GM19397 (cell line): ENCODE measurements around the gene MAST1.
"Not testable (repeated sequence)": the region's sequence is repeated elsewhere in the genome, so short reads cannot be mapped to it uniquely, and the experiment has no call there.

Experiments used
- ATAC-seq: cut with Tn5 transposase; IDR thresholded peaks from one replicate; pipeline ENCODE4 v1.9.1; 2021; ENCODE audit warnings: mild to moderate bottlenecking, moderate library complexity; ENCODE audit not compliant: unreplicated experiment

MAST1 gene

GRCh38 chr19:12838886-12839756 lies 806 bp downstream of the MAST1 start:
- ATAC-seq: no peak

DNA sequence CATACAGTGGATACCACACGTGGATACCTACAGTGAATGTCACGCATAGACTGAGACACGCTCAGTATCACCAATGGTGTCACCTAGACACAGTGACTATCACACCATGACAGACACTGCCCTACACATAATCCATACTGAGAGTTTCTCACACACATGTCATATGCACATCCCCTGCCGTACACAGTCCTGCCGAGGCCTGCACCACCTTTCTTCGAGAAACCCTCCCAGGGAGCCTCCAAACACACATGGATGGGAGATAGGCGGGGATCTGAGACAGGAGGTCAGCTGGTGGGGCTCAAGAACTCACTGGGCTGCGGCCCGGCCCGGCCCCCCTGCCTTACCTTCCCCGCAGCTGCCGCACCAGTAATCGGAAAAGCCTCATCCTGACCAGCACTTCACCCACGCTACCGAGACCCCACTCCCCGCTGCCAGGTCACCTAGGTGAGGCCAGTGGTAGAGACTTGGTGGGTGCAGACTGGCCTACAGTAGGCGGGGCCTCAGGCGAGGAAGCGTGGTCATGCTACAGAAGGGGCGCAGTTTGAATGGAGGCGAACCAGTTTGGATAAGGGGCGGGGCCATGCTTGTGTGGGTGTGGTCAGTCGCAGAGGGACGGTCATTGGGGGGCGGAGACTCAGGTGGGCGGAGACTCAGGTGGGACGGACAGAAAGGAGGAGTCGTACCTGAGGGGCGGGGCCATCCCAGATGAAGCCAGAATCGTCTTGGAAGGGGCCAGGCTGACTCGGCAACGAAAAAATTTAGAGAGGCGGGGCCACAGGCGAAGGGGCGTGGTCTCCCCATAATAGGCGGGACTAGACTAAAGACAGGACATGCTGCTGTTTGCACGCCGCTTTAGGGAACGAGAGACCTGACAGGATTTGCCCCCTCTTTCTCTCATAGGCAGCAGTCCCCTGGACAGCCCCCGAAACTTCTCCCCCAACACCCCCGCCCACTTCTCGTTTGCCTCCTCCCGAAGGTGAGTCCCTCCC lies 2.1 kb downstream of the MAST1 start:
- ATAC-seq: no peak

DNA sequence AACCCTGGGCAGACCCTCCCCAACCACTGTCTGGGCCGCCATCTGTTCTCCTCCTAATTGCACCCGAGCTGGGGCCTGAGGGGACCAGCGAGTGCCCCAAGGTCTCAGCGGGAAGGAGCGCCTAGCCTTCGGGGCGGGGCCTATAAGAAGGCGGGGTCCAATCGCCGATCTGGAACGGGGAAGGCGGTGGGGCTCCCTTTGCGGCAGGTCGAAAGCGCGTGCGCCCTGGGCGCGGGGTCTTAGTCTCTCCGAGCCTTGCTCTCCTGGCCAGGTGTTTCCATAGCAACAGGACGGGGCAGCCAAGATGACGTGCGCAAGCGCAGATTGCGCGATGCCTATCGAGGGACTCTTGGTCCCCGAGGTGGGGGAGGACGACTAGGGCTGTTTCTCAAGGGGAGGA lies 2.8 kb downstream of the MAST1 start:
- ATAC-seq: no peak

DNA sequence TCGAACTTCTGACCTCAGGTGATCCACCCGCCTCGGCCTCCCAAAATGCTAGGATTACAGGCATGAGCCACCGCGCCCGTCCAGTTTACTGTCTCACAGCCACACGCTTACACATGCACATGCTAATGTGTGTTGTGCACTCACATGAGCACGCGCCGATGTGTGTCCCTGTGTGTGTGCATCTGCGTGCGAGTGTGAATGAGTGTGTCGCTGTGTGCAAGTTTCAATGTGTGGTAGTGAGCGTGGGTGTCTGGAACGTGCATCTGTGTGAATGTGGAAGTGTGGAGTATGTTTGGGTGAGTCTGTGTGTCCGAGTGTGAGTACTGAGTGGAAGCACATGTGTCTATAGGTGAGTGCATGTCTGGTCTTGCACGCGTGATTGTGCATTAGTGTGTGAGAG lies 4.2 kb downstream of the MAST1 start:
- no peak for ATAC-seq

DNA sequence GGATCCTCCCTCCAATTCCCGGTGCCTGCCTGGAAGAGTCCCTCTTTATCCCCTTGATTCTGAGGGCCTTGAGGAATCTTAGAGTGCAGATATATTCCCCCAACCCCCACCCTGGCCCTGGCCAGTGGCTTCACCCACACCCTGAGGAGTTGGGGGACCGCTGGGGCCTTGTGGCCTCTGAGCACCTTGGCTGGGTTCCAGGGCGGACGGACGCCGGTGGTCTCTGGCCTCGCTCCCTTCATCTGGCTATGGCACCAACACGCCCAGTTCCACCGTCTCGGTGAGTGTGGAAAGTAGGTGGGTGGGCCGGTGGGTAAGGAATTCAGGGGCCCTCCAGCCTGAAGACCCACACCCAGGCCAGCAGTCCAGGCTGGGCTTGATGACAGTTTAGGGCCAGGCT lies 5.0 kb downstream of the MAST1 start:
- no peak for ATAC-seq

DNA sequence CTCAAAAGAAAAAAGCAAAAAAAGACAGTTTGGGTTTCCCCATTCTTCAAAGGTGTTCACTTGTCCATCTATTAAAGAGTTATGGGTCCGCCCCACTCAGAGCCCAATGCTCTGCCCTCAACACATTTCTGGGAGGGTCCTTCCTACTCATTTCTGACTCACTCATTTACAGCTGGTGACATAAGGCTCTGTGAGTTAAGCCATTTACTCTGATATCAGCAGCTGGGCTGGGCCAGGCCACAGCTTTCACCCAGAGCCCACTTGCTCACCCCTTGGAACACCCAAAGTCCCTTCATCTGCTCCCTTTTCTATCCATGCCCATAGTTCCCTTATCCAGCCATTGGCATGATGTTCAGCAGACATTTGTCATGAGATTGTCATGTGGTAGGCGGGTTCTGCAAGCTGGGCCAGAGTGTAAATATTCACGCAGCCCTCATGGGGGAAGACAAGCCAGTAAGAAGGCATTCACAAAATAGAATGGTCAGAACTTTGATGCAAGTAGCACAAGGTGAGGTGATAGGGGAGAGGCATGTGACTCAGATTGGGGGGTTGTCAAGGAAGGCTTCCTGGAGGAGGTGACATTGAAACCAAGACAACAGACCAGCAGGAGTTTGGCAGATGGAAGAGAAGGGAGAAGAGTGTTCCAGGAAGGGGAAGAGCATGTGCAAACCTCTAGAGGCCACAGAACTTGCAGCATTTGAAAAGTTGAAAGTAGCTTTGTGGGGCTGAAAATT lies 5.9 kb downstream of the MAST1 start:
- no peak for ATAC-seq

- ATAC-seq: not testable (repeated sequence)
These were observed 8.3 kb downstream of the MAST1 start for GRCh38 chr19:12846613-12847012.

- ATAC-seq: peak; percentile 55
These were observed 9.1 kb downstream of the MAST1 start for GRCh38 chr19:12847159-12848139.

DNA sequence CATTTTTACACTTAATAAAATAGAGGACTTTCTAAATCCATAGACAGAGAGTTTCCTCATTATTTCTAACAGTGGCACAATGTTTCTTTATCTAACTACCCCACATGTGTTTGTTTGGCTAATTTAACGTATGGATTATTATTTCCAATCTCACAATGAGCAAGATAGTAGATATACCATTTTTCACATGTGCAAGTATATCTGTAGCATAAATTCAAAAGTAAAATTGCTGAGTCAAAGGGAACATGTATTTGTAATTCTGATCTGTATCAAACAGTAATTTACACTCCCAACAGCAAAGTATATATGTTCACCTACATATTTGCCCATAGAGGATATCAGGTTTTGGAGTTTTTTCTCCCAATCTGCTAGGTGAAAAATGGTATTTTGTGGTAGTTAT lies 18.3 kb downstream of the MAST1 start:
- ATAC-seq: no peak

DNA sequence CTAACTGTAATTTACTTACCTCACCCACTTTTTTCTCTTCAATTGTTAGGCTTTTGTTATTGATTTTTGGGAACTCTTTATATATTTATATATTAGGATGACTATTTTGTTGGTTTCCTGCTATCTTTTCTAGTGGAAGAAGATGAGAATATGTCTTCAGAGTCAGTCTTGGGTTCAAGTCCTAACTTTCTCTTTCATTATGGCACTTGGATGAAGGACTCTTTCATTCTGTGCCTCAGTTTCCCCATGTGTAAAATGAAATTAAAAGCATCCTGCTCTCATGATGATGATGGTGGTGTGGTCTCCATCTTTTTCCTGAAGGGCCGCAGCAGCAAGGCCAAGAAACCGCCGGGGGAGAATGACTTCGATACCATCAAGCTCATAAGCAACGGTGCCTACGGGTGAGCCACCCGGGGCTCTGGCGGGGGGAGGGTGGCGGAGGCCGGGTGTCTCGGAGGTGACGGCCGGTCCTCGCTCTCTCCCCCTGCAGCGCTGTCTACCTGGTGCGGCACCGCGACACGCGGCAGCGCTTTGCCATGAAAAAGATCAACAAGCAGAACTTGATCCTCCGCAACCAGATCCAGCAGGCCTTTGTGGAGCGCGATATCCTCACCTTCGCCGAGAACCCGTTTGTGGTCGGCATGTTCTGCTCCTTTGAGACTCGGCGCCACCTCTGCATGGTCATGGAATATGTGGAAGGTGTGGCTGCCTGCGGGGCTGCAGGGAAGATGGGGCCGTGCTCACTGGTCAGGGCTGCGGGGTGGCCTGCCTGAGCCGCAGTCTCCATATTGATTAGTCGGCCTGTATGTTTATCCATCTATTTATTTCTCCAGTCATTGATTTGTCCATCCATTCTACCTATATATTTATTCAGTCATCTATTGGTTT lies 20.0 kb downstream of the MAST1 start:
- no peak for ATAC-seq

DNA sequence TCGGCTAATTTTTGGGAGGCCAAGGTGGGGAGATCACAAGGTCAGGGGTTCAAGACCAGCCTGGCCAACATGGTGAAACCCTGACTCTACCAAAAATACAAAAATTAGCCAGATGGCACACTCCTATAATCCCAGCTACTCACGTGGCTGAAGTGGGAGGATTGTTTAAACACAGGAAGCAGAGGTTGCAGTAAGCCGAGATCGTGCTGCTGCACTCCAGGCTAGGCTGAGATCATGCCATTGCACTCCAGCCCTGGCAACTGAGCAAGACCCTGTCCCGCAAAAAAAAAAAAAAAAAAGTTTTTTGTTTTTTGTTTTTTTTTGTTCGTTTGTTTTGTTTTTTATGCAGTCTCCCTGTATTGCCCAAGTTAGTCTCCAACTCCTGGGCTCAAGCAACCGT lies 21.2 kb downstream of the MAST1 start:
- ATAC-seq: no peak

- ATAC-seq: no peak
These were observed 25.8 kb downstream of the MAST1 start for GRCh38 chr19:12864143-12864542.

DNA sequence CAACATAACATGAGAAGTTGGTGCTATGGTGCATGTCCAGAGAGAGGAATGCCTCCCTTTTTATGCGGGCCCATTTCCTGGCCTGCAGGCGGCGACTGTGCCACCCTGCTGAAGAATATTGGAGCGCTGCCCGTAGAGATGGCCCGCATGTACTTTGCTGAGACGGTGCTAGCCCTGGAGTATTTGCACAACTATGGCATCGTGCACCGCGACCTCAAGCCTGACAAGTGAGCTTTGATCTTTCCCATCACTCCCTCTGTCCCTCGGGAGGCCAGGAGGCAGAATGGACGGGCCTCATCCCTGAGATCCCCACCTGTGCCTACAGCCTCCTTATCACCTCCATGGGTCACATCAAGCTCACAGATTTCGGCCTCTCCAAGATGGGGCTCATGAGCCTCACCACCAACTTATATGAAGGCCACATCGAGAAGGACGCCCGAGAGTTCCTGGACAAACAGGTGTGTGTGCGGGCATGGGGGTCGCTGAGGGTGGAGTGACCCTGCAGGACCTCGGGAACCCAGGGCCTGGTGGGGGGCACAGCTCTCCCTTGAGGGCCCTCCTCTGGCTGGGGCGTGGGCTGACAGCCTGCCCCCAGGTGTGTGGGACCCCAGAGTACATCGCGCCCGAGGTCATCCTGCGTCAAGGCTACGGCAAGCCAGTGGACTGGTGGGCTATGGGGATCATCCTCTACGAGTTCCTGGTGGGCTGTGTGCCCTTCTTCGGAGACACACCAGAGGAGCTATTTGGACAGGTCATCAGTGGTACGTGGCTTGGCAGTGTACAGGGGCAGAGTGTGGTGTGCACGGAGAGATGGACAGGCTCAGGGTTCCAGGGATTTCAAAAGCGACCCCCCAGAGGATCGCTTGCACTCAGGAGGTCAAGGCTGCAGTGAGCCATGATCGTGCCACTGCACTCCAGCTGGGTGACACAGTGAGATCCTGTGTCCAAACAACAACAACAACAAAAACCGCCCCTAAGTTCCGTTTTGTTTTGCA lies 26.7 kb downstream of the MAST1 start:
- no peak for ATAC-seq

- ATAC-seq: no peak
These were observed 27.6 kb downstream of the MAST1 start for GRCh38 chr19:12865746-12866415.

DNA sequence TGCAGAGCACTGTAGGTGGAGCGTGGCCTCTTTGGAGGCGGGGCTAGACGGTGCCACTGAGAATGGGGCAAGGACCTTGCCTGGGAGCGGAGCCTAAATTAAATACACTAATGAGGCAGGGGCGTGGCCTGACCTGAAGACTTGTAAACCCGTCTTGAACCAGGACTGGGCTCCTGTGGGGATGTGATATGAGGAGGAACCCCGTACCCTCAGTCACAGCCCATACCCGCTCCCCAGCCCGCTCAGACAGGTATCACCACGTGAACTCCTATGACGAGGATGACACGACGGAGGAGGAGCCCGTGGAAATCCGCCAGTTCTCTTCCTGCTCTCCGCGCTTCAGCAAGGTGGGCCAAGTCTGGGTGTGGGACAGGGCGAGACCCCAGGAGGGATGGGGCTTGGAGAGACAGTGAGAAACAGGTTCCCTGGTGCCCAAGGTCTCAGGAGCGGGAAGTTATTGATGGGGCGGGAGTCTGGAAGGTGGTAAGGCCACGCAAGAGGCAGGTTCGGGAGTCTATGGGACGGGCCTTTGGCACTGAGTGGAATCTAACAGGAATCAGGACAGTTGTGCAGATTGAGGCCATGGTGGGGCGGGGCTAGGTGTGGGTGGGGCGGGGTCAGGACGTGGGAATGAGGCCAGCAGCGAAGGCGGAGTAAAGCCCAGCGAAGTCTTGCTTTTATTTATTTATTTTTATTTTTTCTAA lies 28.3 kb downstream of the MAST1 start:
- no peak for ATAC-seq
